K562 (cell line): ENCODE measurements around the gene ENOX2. TPM values are rescaled to one million over a fixed set of nuclear protein-coding genes. Genes with fewer than 3 reads are reported as not detected.
A peak's percentile ranks its signal among the peaks of the same experiment; 100 is the strongest.

Experiments used
- CEBPG ChIP-seq, 3 experiments: fragments of 200-800 bp in 1 of 3; sonication (Bioruptor generic) in 1 of 3; sonication (generic) in 1 of 3; formaldehyde crosslinking in 1 of 3; IDR thresholded peaks in 2 of 3; conservative IDR thresholded peaks in 1 of 3; 2 replicates each; pipeline versions ENCODE4 v1.6.1 to v1.8.0; 2016 to 2022; ENCODE audit warnings: missing compliant biosample characterization in 2 of 3, missing genetic modification characterization in 2 of 3, mild to moderate bottlenecking in 1 of 3, missing genetic modification reagents in 1 of 3
- FOXK2 ChIP-seq, 2 experiments: fragments of 450-650 bp; IDR thresholded peaks in 1 of 2; conservative IDR thresholded peaks in 1 of 2; 2 replicates each; pipeline ENCODE4 v1.6.1; 2016; ENCODE audit warnings: low read depth in 2 of 2, mild to moderate bottlenecking in 1 of 2
- HDGF ChIP-seq: fragments of 450-650 bp; IDR thresholded peaks from 2 replicates; pipeline ENCODE4 v1.6.1; 2016
- ILK ChIP-seq: fragments of 450-650 bp; IDR thresholded peaks from 2 replicates; pipeline ENCODE4 v1.6.1; 2016; ENCODE audit warnings: missing genetic modification characterization, low read depth, mild to moderate bottlenecking, missing compliant biosample characterization, moderate library complexity, borderline replicate concordance
- KAT8 ChIP-seq: fragments of 450-650 bp; IDR thresholded peaks from 2 replicates; pipeline ENCODE4 v1.6.1; 2016; ENCODE audit warnings: low read depth, mild to moderate bottlenecking
- MTF1 ChIP-seq: fragments of 250-450 bp; sonication (Bioruptor Pico); IDR thresholded peaks from 2 replicates; pipeline ENCODE4 v1.9.0; 2021; ENCODE audit warnings: moderate library complexity, mild to moderate bottlenecking, inconsistent platforms, borderline replicate concordance
- MYBL2 ChIP-seq, 2 experiments: fragments of 450-650 bp in 1 of 2; sonication (generic) in 1 of 2; formaldehyde crosslinking in 1 of 2; IDR thresholded peaks; 2 replicates each; pipeline versions ENCODE4 v1.6.1 to v1.8.1; 2017 to 2022; ENCODE audit warnings: borderline replicate concordance in 1 of 2, inconsistent platforms in 1 of 2, low read depth in 1 of 2, mild to moderate bottlenecking in 1 of 2, missing genetic modification reagents in 1 of 2, moderate library complexity in 1 of 2
- MYNN ChIP-seq, 2 experiments: sonication (generic); formaldehyde crosslinking in 1 of 2; IDR thresholded peaks; 2 replicates each; pipeline versions ENCODE4 v1.5.0 to v1.6.1; 2016 to 2020; ENCODE audit warnings: antibody characterized with exemption in 1 of 2, missing genetic modification reagents in 1 of 2
- NFIC ChIP-seq: fragments of 450-650 bp; IDR thresholded peaks from 2 replicates; pipeline ENCODE4 v1.6.1; 2017; ENCODE audit warnings: mild to moderate bottlenecking, inconsistent platforms
- NFXL1 ChIP-seq: fragments of 450-650 bp; formaldehyde crosslinking; IDR thresholded peaks from 2 replicates; pipeline ENCODE4 v1.4.0; 2021; ENCODE audit warnings: mild to moderate bottlenecking
- NR2C2 ChIP-seq, 2 experiments: fragments of 200-800 bp in 1 of 2; sonication (Bioruptor generic) in 1 of 2; sonication (generic) in 1 of 2; formaldehyde crosslinking in 1 of 2; IDR thresholded peaks; 2 replicates each; pipeline versions ENCODE4 v1.6.1 to v1.8.0; 2016 to 2022; ENCODE audit warnings: mild to moderate bottlenecking in 1 of 2, missing compliant biosample characterization in 1 of 2, missing genetic modification characterization in 1 of 2, missing genetic modification reagents in 1 of 2
- POLR2AphosphoS2 ChIP-seq: IDR thresholded peaks from 2 replicates; pipeline ENCODE4 v1.6.1; 2012; ENCODE audit warnings: low read length, improper control_type of control experiment
- RCOR1 ChIP-seq, 2 experiments: IDR thresholded peaks; 2 replicates each; pipeline ENCODE4 v1.6.1; 2012; ENCODE audit warnings: low read depth in 2 of 2, low read length in 2 of 2, borderline replicate concordance in 1 of 2, improper control_type of control experiment in 1 of 2
- RNF219 ChIP-seq: fragments of 250-450 bp; sonication (Bioruptor Pico); IDR thresholded peaks from 2 replicates; pipeline ENCODE4 v1.5.0; 2022; ENCODE audit warnings: mild to moderate bottlenecking
- SP2 ChIP-seq: IDR thresholded peaks from 2 replicates; pipeline ENCODE4 v1.6.1; 2011; ENCODE audit warnings: mild to moderate bottlenecking, low read depth, low read length, moderate library complexity; ENCODE audit not compliant: poor library complexity, severe bottlenecking; ENCODE audit errors: extremely low read depth
- SREBF2 ChIP-seq: sonication (generic); formaldehyde crosslinking; IDR thresholded peaks from 2 replicates; pipeline ENCODE4 v1.4.0; 2020; ENCODE audit warnings: mild to moderate bottlenecking, missing genetic modification reagents
- STAT5B ChIP-seq: fragments of 250-450 bp; sonication (Bioruptor Pico); IDR thresholded peaks from 2 replicates; pipeline ENCODE4 v1.8.0; 2021; ENCODE audit warnings: mild to moderate bottlenecking, inconsistent platforms
- WHSC1 ChIP-seq: IDR thresholded peaks from one replicate; pipeline ENCODE4 v1.6.1; 2012; ENCODE audit warnings: low read length, control low read depth, inconsistent platforms
- XRCC4 ChIP-seq: IDR thresholded peaks from one replicate; pipeline ENCODE4 v1.6.1; 2011; ENCODE audit not compliant: insufficient read depth, insufficient read length; ENCODE audit errors: extremely low read depth
- ZNF143 ChIP-seq: sonication (generic); formaldehyde crosslinking; IDR thresholded peaks from 2 replicates; pipeline ENCODE4 v1.9.0; 2022; ENCODE audit warnings: mild to moderate bottlenecking, missing genetic modification reagents
- ZNF146 ChIP-seq: IDR thresholded peaks from one replicate; pipeline ENCODE4 v1.6.1; 2018; ENCODE audit warnings: missing compliant biosample characterization; ENCODE audit not compliant: unreplicated experiment
- ZNF253 ChIP-seq: fragments of 250-450 bp; sonication (Bioruptor Pico); conservative IDR thresholded peaks from 2 replicates; pipeline ENCODE4 v1.6.1; 2021; ENCODE audit warnings: mild to moderate bottlenecking
- ZNF507 ChIP-seq: conservative IDR thresholded peaks from 2 replicates; pipeline ENCODE4 v1.6.1; 2017; ENCODE audit warnings: missing genetic modification characterization, missing compliant biosample characterization
- ZNF76 ChIP-seq: fragments of 250-450 bp; sonication (Bioruptor Pico); IDR thresholded peaks from 2 replicates; pipeline ENCODE4 v1.4.0; 2020; ENCODE audit warnings: mild to moderate bottlenecking, moderate library complexity, borderline replicate concordance
- polyA plus RNA-seq, 8 experiments: library from polyadenylated mRNA; depleted of rRNA in 4 of 8; stranded (reverse) in 5 of 8; unstranded in 3 of 8; fragments of >200 nt; fragmentation: Nextera tagmentation in 2 of 8; fragmentation: Illumina TruSeq in 1 of 8; extraction: Ambion mirVana in 2 of 8; extraction: Trizol in 1 of 8; gene quantifications; 2 replicates each; pipeline versions ENCODE4 v1.2.1 to v1.2.3, GENCODE V29; 2011 to 2014; ENCODE audit warnings: inconsistent platforms in 1 of 8, missing spikeins in 1 of 8
- total RNA-seq, 7 experiments: library from RNA; depleted of rRNA in 6 of 7; stranded (reverse); fragments of >200 nt in 6 of 7; fragmentation: Illumina TruSeq in 2 of 7; extraction: Trizol in 2 of 7; gene quantifications; 2 replicates each; pipeline versions ENCODE4 v1.2.1 to v1.2.3, GENCODE V29; 2011 to 2021; ENCODE audit warnings: low replicate concordance in 1 of 7
- TF ChIP-seq, protein P1 (sequence below): sonication (generic); formaldehyde crosslinking; IDR thresholded peaks from 2 replicates; pipeline ENCODE4 v1.8.0; 2022; ENCODE audit warnings: missing genetic modification reagents, mild to moderate bottlenecking, borderline replicate concordance

ENOX2 gene
- total and polyA plus RNA-seq, 9 of the 15 experiments (the other 6 are each of a cell fraction or from before 2014, with no cell fraction given): 6.1 to 24.0 (median 13.8) TPM

- no peak for TF ChIP-seq RNF219 (CRISPR knock-in tag)
- no peak for TF ChIP-seq POLR2AphosphoS2
- no peak for TF ChIP-seq SP2
- no peak for TF ChIP-seq ZNF143 (CRISPR knock-in tag)
- TF ChIP-seq XRCC4: no peak
- TF ChIP-seq KAT8: no peak
- TF ChIP-seq MYBL2 (IDR thresholded peaks at IDR 0.05; ENCODE audit: low read depth): no peak
- no peak for TF ChIP-seq MYBL2 (CRISPR knock-in tag; IDR thresholded peaks at IDR 0.05; ENCODE audit: borderline replicate concordance)
- TF ChIP-seq WHSC1: no peak
- TF ChIP-seq ZNF507 (tag): no peak
- no peak for TF ChIP-seq STAT5B
- TF ChIP-seq ILK (tag): no peak
- TF ChIP-seq HDGF: no peak
- no peak for TF ChIP-seq ZNF146 (CRISPR knock-in tag)
- TF ChIP-seq NR2C2 (CRISPR knock-in tag; IDR thresholded peaks at IDR 0.05): no peak
- TF ChIP-seq NR2C2 (tag; IDR thresholded peaks at IDR 0.05): no peak
- TF ChIP-seq NFIC: peak; percentile 81
- TF ChIP-seq NFXL1 (CRISPR knock-in tag): no peak
- no peak for TF ChIP-seq SREBF2 (CRISPR knock-in tag)
- no peak for TF ChIP-seq ZNF253 (CRISPR knock-in tag)
- no peak; the same call in 1 of the 2 replicates for TF ChIP-seq MYNN (IDR thresholded peaks at IDR 0.05)
- TF ChIP-seq MYNN (CRISPR knock-in tag; IDR thresholded peaks at IDR 0.05): no peak
- TF ChIP-seq, protein P1, sequence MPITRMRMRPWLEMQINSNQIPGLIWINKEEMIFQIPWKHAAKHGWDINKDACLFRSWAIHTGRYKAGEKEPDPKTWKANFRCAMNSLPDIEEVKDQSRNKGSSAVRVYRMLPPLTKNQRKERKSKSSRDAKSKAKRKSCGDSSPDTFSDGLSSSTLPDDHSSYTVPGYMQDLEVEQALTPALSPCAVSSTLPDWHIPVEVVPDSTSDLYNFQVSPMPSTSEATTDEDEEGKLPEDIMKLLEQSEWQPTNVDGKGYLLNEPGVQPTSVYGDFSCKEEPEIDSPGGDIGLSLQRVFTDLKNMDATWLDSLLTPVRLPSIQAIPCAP (CRISPR knock-in tag): no peak
- no peak for TF ChIP-seq MTF1 (CRISPR knock-in tag)
- no peak for TF ChIP-seq ZNF76 (CRISPR knock-in tag)
- TF ChIP-seq CEBPG (CRISPR knock-in tag; IDR thresholded peaks at IDR 0.05): no peak
- TF ChIP-seq CEBPG (tag; conservative IDR thresholded peaks at IDR 0.05 in 1 of 2, IDR thresholded peaks at IDR 0.05 in 1 of 2): no peak
- peak in 1 of 2 experiments; percentile 61; a peak in 3 of 4 replicates for TF ChIP-seq RCOR1 (IDR thresholded peaks at IDR 0.05; ENCODE audit: borderline replicate concordance in 1 of 2, low read depth in 2 of 2, low read length in 2 of 2)
- 0 out of 4 replicates have a peak, but pooled peaks of 1 of the 2 experiments have one; percentile 40 for TF ChIP-seq FOXK2 (conservative IDR thresholded peaks at IDR 0.05 in 1 of 2, IDR thresholded peaks at IDR 0.05 in 1 of 2; ENCODE audit: low read depth in 2 of 2)
These were observed 49.4 kb upstream of the ENOX2 start (continued) for GRCh38 chrX:130952266-130953043.
